HepG2 (cell line): ENCODE data around the gene EFNA2. TPM values are rescaled to one million over a fixed set of nuclear protein-coding genes. Genes with fewer than 3 reads are reported as not detected.

Experiments
- CCAR2 ChIP-seq: fragments of 200-400 bp; formaldehyde crosslinking; optimal IDR thresholded peaks from 2 replicates; pipeline ENCODE3; 2018; ENCODE audit warnings: low read depth, mild to moderate bottlenecking, low read length, moderate library complexity
- FOXK2 ChIP-seq: fragments of 450-650 bp; IDR thresholded peaks from 2 replicates; pipeline ENCODE4 v1.6.1; 2016
- HHEX ChIP-seq: IDR thresholded peaks from 2 replicates; pipeline ENCODE4 v1.6.1; 2016; ENCODE audit warnings: control low read depth
- KDM1A ChIP-seq: IDR thresholded peaks from 2 replicates; pipeline ENCODE4 v1.6.1; 2016; ENCODE audit warnings: missing compliant biosample characterization
- MLLT10 ChIP-seq: sonication (generic); formaldehyde crosslinking; IDR thresholded peaks from 2 replicates; pipeline ENCODE4 v1.4.0; 2020; ENCODE audit warnings: missing genetic modification reagents
- NONO ChIP-seq, 2 experiments: fragments of 450-650 bp in 1 of 2; sonication (generic) in 1 of 2; formaldehyde crosslinking in 1 of 2; IDR thresholded peaks in 1 of 2; conservative IDR thresholded peaks in 1 of 2; 2 replicates each; pipeline versions ENCODE4 v1.6.1 to v1.8.0; 2017 to 2022; ENCODE audit warnings: mild to moderate bottlenecking in 1 of 2, missing genetic modification reagents in 1 of 2, moderate library complexity in 1 of 2
- RAD21 ChIP-seq: fragments of 450-650 bp; formaldehyde crosslinking; IDR thresholded peaks from 2 replicates; pipeline ENCODE4 v1.5.0; 2020; ENCODE audit warnings: mild to moderate bottlenecking
- RBAK ChIP-seq: sonication (generic); formaldehyde crosslinking; IDR thresholded peaks from 2 replicates; pipeline ENCODE4 v1.5.1; 2020; ENCODE audit warnings: mild to moderate bottlenecking, missing genetic modification reagents
- SAP130 ChIP-seq: IDR thresholded peaks from 2 replicates; pipeline ENCODE4 v1.6.1; 2016; ENCODE audit warnings: low read depth
- WIZ ChIP-seq: sonication (generic); formaldehyde crosslinking; IDR thresholded peaks from 2 replicates; pipeline ENCODE4 v1.5.1; 2020; ENCODE audit warnings: mild to moderate bottlenecking, missing genetic modification reagents
- ZEB1 ChIP-seq: IDR thresholded peaks from 2 replicates; pipeline ENCODE4 v1.6.1; 2012; ENCODE audit warnings: mild to moderate bottlenecking, low read depth, inconsistent platforms; ENCODE audit not compliant: insufficient replicate concordance
- ZNF615 ChIP-seq: sonication (generic); formaldehyde crosslinking; IDR thresholded peaks from 2 replicates; pipeline ENCODE4 v1.5.0; 2020; ENCODE audit warnings: mild to moderate bottlenecking, missing genetic modification reagents, borderline replicate concordance
- ZSCAN30 ChIP-seq: sonication (generic); formaldehyde crosslinking; IDR thresholded peaks from 2 replicates; pipeline ENCODE4 v1.5.0; 2020; ENCODE audit warnings: mild to moderate bottlenecking, missing genetic modification reagents
- polyA plus RNA-seq, 8 experiments: library from polyadenylated mRNA; depleted of rRNA in 3 of 8; stranded (reverse) in 7 of 8; unstranded in 1 of 8; fragments of >200 nt; fragmentation: Illumina TruSeq in 4 of 8; extraction: Trizol in 4 of 8; gene quantifications; 2 replicates each; pipeline versions ENCODE4 v1.2.1 to v1.2.3, GENCODE V29; 2011 to 2016; ENCODE audit warnings: low read depth in 4 of 8, missing spikeins in 1 of 8, mixed read lengths in 1 of 8; ENCODE audit not compliant: insufficient read depth in 1 of 8
- total RNA-seq, 5 experiments: library from RNA; depleted of rRNA; stranded (reverse); fragments of >200 nt; fragmentation: Illumina TruSeq; extraction: Trizol; gene quantifications; 2 replicates each; pipeline ENCODE4 v1.2.3, GENCODE V29; 2016; ENCODE audit warnings: low read depth in 1 of 5
- TF ChIP-seq, protein P1 (sequence below): sonication (generic); formaldehyde crosslinking; IDR thresholded peaks from 2 replicates; pipeline ENCODE4 v1.8.1; 2023; ENCODE audit warnings: missing genetic modification reagents, mild to moderate bottlenecking, borderline replicate concordance
- TF ChIP-seq, protein P2 (sequence below): sonication (generic); formaldehyde crosslinking; IDR thresholded peaks from 2 replicates; pipeline ENCODE4 v1.4.0; 2020; ENCODE audit warnings: low read depth, missing genetic modification reagents
- TF ChIP-seq, protein P3 (sequence below): IDR thresholded peaks from 2 replicates; pipeline ENCODE4 v1.6.1; 2018; ENCODE audit warnings: missing genetic modification reagents, mild to moderate bottlenecking, missing compliant biosample characterization
- TF ChIP-seq, protein P4 (sequence below): sonication (generic); formaldehyde crosslinking; IDR thresholded peaks from 2 replicates; pipeline ENCODE4 v1.9.0; 2022; ENCODE audit warnings: low read depth, missing genetic modification reagents
- TF ChIP-seq, protein P5 (sequence below): sonication (generic); formaldehyde crosslinking; IDR thresholded peaks from 2 replicates; pipeline ENCODE4 v1.4.0; 2020; ENCODE audit warnings: missing genetic modification reagents, low read depth, mild to moderate bottlenecking, borderline replicate concordance
- TF ChIP-seq, protein P6 (sequence below): sonication (generic); formaldehyde crosslinking; IDR thresholded peaks from 2 replicates; pipeline ENCODE4 v1.8.1; 2023; ENCODE audit warnings: mild to moderate bottlenecking, missing genetic modification reagents, borderline replicate concordance

EFNA2 gene
- total and polyA plus RNA-seq, 2 of the 13 experiments (the other 11 are each of a cell fraction or from before 2014, with no cell fraction given): 6.0 to 9.9 TPM

DNA sequence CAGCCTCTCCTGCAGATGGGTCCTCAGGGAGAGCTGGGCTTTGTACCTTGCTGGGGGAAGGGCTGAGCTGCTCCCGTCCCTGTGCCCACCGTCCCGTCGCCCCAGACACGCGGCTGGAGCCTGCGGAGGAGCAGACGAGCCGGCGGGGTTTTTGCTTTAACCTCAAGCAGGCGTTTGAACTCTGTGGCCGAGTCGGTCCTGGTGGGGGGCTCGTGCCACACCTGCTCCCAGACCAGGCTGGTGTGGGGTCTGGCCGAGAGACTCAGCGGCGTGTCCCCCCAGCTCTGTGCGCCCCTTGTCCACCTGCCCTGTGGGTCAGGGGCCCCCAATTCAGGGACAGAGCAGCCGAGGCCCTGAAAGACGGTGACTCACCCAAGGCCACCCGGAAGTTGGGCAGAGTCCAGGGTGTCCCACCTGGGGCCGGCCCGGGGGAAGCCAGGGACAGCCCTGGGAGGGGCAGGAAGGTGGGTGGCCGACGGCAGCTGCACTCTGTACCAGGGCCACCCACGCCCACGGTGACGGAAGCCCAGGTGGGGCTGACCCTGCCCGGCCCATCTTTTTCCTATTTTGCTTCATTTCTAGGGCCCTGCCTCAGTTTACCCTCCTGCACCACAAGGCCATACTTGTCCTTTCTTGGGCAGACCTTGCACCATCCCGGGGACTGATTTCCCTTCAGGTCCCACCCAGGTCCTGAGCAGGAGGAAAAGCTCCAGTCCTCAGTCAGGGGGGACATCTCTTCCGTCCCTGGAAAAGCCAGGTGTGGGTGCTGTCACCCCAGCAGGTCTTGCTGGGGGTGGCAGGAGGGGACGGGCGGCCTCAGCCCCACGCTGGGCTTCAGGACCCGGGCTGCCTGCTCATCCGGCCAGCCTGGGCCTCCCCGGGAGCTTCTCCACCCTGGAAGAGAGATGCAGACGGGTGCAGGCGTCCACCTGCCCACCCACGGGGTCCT, 5.3 kb downstream of the EFNA2 start (continued):
- TF ChIP-seq, protein P1, sequence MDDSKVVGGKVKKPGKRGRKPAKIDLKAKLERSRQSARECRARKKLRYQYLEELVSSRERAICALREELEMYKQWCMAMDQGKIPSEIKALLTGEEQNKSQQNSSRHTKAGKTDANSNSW (CRISPR knock-in tag): no peak
- TF ChIP-seq, protein P2, sequence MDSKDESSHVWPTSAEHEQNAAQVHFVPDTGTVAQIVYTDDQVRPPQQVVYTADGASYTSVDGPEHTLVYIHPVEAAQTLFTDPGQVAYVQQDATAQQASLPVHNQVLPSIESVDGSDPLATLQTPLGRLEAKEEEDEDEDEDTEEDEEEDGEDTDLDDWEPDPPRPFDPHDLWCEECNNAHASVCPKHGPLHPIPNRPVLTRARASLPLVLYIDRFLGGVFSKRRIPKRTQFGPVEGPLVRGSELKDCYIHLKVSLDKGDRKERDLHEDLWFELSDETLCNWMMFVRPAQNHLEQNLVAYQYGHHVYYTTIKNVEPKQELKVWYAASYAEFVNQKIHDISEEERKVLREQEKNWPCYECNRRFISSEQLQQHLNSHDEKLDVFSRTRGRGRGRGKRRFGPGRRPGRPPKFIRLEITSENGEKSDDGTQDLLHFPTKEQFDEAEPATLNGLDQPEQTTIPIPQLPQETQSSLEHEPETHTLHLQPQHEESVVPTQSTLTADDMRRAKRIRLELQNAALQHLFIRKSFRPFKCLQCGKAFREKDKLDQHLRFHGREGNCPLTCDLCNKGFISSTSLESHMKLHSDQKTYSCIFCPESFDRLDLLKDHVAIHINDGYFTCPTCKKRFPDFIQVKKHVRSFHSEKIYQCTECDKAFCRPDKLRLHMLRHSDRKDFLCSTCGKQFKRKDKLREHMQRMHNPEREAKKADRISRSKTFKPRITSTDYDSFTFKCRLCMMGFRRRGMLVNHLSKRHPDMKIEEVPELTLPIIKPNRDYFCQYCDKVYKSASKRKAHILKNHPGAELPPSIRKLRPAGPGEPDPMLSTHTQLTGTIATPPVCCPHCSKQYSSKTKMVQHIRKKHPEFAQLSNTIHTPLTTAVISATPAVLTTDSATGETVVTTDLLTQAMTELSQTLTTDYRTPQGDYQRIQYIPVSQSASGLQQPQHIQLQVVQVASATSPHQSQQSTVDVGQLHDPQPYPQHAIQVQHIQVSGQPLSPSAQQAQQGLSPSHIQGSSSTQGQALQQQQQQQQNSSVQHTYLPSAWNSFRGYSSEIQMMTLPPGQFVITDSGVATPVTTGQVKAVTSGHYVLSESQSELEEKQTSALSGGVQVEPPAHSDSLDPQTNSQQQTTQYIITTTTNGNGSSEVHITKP (CRISPR knock-in tag): peak; percentile 78
- no peak for TF ChIP-seq RBAK (CRISPR knock-in tag)
- TF ChIP-seq, protein P3, sequence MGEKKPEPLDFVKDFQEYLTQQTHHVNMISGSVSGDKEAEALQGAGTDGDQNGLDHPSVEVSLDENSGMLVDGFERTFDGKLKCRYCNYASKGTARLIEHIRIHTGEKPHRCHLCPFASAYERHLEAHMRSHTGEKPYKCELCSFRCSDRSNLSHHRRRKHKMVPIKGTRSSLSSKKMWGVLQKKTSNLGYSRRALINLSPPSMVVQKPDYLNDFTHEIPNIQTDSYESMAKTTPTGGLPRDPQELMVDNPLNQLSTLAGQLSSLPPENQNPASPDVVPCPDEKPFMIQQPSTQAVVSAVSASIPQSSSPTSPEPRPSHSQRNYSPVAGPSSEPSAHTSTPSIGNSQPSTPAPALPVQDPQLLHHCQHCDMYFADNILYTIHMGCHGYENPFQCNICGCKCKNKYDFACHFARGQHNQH (CRISPR knock-in tag): peak; percentile 84
- 0 out of 2 replicates have a peak, but pooled peaks have one; percentile 53 for TF ChIP-seq ZSCAN30
- TF ChIP-seq, protein P4, sequence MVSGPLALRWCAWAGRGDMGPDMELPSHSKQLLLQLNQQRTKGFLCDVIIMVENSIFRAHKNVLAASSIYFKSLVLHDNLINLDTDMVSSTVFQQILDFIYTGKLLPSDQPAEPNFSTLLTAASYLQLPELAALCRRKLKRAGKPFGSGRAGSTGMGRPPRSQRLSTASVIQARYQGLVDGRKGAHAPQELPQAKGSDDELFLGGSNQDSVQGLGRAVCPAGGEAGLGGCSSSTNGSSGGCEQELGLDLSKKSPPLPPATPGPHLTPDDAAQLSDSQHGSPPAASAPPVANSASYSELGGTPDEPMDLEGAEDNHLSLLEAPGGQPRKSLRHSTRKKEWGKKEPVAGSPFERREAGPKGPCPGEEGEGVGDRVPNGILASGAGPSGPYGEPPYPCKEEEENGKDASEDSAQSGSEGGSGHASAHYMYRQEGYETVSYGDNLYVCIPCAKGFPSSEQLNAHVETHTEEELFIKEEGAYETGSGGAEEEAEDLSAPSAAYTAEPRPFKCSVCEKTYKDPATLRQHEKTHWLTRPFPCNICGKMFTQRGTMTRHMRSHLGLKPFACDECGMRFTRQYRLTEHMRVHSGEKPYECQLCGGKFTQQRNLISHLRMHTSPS (CRISPR knock-in tag): peak; percentile 76
- no peak for TF ChIP-seq NONO (IDR thresholded peaks at IDR 0.05)
- peak; percentile 82; the same call in 1 of the 2 replicates for TF ChIP-seq NONO (CRISPR knock-in tag; conservative IDR thresholded peaks at IDR 0.05)
- TF ChIP-seq CCAR2: no peak
- TF ChIP-seq, protein P5, sequence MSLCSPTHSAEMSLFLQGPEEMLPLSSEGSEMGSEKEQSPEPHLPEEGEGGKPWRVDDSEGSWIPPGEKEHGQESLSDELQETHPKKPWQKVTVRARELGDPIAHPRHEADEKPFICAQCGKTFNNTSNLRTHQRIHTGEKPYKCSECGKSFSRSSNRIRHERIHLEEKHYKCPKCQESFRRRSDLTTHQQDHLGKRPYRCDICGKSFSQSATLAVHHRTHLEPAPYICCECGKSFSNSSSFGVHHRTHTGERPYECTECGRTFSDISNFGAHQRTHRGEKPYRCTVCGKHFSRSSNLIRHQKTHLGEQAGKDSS: peak; percentile 91
- TF ChIP-seq SAP130 (CRISPR knock-in tag): peak; percentile 95
- peak; percentile 95 for TF ChIP-seq ZEB1
- no peak for TF ChIP-seq MLLT10 (CRISPR knock-in tag)
- no peak for TF ChIP-seq FOXK2
- TF ChIP-seq RAD21: peak; percentile 44
- no peak for TF ChIP-seq ZNF615 (CRISPR knock-in tag)
- TF ChIP-seq, protein P6, sequence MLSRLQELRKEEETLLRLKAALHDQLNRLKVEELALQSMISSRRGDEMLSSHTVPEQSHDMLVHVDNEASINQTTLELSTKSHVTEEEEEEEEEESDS (CRISPR knock-in tag): no peak
- no peak for TF ChIP-seq HHEX (CRISPR knock-in tag)
- 0 out of 2 replicates have a peak, but pooled peaks have one; percentile 27 for TF ChIP-seq KDM1A (CRISPR knock-in tag)
- TF ChIP-seq WIZ (CRISPR knock-in tag): 0 out of 2 replicates have a peak, but pooled peaks have one; percentile 62
